ENCODE measurements around the gene TTBK1. TPM values are rescaled to one million over a fixed set of nuclear protein-coding genes. Genes with fewer than 3 reads are reported as not detected.
A peak's percentile ranks its signal among the peaks of the same experiment; 100 is the strongest.

The TTBK1 gene
- total RNA-seq, 2 donors from 2014 or later: 0.05 to 0.16 TPM

- H3K9me3 ChIP-seq (ENCODE audit: control insufficient read depth, low read length, poor library complexity, severe bottlenecking): no peaks in the 10 kb centered on the region
- no peak overlapping the region for H3K27ac Mint-ChIP-seq
- DNase-seq (no peak), ATAC-seq (no peak)
- no peak overlapping the region for H3K4me3 Mint-ChIP-seq
- peaks cover 5% of the 10 kb centered on the region for H3K36me3 Mint-ChIP-seq (ENCODE audit: low read depth)
- H3K27me3 Mint-ChIP-seq: peaks cover 15% of the 10 kb centered on the region
- H3K4me1 Mint-ChIP-seq: peaks cover 16% of the 10 kb centered on the region
Observed at GRCh38 chr6:43304882-43305281, 61.6 kb downstream of the TTBK1 start.

- ATAC-seq (no peak), DNase-seq (no peak)
- Mint-ChIP-seq H3K27me3 (peaks cover 3% of the 10 kb centered on the region), H3K4me1 (peaks cover 13% of the 10 kb centered on the region), H3K4me3 (no peak overlapping the region), H3K27ac (no peak overlapping the region), H3K36me3 (ENCODE audit: low read depth) (no peaks in the 10 kb centered on the region)
- H3K9me3 ChIP-seq (ENCODE audit: control insufficient read depth, low read length, poor library complexity, severe bottlenecking): no peaks in the 10 kb centered on the region
Observed at GRCh38 chr6:43306086-43306485, 62.8 kb downstream of the TTBK1 start.

GRCh38 chr6:43307451-43308100 is 64.3 kb downstream of the TTBK1 start:
- no peaks in the 10 kb centered on the region for H3K9me3 ChIP-seq (ENCODE audit: control insufficient read depth, low read length, poor library complexity, severe bottlenecking)
- Mint-ChIP-seq H3K4me3 (peak overlapping the region; percentile 61), H3K36me3 (ENCODE audit: low read depth) (no peaks in the 10 kb centered on the region), H3K27me3 (no peaks in the 10 kb centered on the region), H3K4me1 (peaks cover 12% of the 10 kb centered on the region), H3K27ac (no peak overlapping the region)
- DNase-seq (no peak), ATAC-seq (no peak)

- no peaks in the 10 kb centered on the region for H3K27me3 Mint-ChIP-seq
- H3K36me3 Mint-ChIP-seq (ENCODE audit: low read depth): no peaks in the 10 kb centered on the region
- H3K27ac Mint-ChIP-seq: no peak within 1 kb of the TSS
- H3K9me3 ChIP-seq (ENCODE audit: control insufficient read depth, low read length, poor library complexity, severe bottlenecking): no peaks in the 10 kb centered on the region
- H3K4me3 Mint-ChIP-seq: peak within 1 kb of the TSS; percentile 76
- DNase-seq: peak; percentile 26 to 29 (median 27)
- H3K4me1 Mint-ChIP-seq: peaks cover 14% of the 10 kb centered on the region
- ATAC-seq: peak; percentile 86
Observed at GRCh38 chr6:43308101-43308989, 65.1 kb downstream of the TTBK1 start, which contains the start of gene CRIP3. Gene CRIP3, minus strand, starts transcription at chr6:43308826. Its CDS starts 34 bp downstream, at chr6:43308792.

DNA sequence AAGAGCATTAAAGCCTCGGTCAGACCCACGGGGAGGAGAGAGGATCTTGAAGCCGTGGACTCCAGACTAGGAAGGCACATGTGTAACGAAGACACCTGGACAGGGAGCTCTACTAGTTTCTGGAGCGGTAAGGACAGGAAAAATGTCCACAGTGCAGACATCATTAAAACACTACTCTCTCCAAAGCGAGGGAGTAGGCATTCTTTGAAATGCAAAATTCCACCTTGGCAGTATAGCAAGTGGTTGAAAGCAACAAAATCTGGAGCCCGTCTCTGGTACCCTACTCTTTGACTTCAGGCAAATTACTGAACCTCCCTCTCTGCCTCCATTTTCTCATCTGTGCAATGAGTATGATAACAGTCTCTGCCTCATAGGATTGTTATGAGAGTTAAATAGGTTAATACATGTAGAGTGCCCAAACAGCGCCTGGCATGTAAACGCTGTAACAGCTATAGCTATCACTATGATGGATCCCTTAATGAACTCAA is 65.8 kb downstream of the TTBK1 start:
- no peak for ATAC-seq
- Mint-ChIP-seq H3K4me1 (peaks cover 14% of the 10 kb centered on the region), H3K4me3 (peak overlapping the region; percentile 76), H3K36me3 (ENCODE audit: low read depth) (no peaks in the 10 kb centered on the region), H3K27ac (no peak overlapping the region), H3K27me3 (no peaks in the 10 kb centered on the region)
- H3K9me3 ChIP-seq (ENCODE audit: control insufficient read depth, low read length, poor library complexity, severe bottlenecking): no peaks in the 10 kb centered on the region
- DNase-seq: no peak

- Mint-ChIP-seq H3K27ac (no peak overlapping the region), H3K4me1 (peaks cover 16% of the 10 kb centered on the region), H3K4me3 (no peak overlapping the region)
Observed at GRCh38 chr6:43310134-43310533, 66.9 kb downstream of the TTBK1 start.

DNA sequence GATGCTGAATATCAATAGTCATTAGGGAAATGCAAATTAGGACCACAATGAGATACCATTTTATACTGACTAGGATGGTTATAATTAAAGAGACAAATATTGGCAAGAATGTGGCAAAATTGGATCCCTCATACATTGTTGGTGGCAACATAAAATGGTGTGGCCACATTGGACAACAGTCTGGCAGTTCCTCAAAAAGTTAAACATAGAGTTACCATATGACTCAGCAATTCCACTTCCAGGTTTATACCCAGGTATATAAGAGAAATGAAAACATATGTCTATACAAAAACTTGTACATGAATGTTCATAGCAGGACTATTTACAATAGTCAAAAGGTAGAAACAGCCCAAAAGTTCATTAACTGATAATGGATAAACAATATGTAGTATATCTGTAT is 67.3 kb downstream of the TTBK1 start:
- H3K9me3 ChIP-seq (ENCODE audit: control insufficient read depth, low read length, poor library complexity, severe bottlenecking): no peaks in the 10 kb centered on the region
- Mint-ChIP-seq H3K4me3 (no peak overlapping the region), H3K27me3 (no peaks in the 10 kb centered on the region), H3K4me1 (peaks cover 19% of the 10 kb centered on the region), H3K36me3 (ENCODE audit: low read depth) (no peaks in the 10 kb centered on the region), H3K27ac (no peak overlapping the region)
- no peak for DNase-seq
- ATAC-seq: no peak

More at GRCh38 chr6:43310134-43310533, 66.9 kb downstream of the TTBK1 start:
- H3K9me3 ChIP-seq (ENCODE audit: control insufficient read depth, low read length, poor library complexity, severe bottlenecking): no peaks in the 10 kb centered on the region
- Mint-ChIP-seq H3K27me3 (no peaks in the 10 kb centered on the region), H3K36me3 (ENCODE audit: low read depth) (no peaks in the 10 kb centered on the region)
- no peak for DNase-seq
- no peak for ATAC-seq

DNA sequence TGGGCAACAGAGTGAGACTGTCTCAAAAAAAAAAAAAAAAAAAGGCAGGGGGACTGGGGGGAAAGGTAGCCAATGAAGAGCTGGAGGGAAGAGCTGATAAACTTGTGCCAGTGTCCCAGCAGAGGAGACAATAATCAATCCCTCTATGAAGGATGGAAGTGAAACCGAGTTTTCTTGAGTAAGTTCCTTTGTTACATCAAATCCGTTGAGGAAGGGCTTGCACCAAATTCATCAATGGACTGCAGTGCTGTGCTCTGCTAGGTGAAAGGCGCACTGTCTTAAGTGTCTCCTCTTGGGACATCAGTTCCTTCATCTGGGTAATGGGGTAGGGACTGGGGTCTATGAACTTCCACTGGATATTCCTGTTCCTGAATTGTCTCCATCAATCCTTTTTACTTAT is 68.4 kb downstream of the TTBK1 start:
- no peak for DNase-seq
- peaks cover 2% of the 10 kb centered on the region for H3K36me3 Mint-ChIP-seq (ENCODE audit: low read depth)
- H3K27ac Mint-ChIP-seq: no peak overlapping the region
- H3K27me3 Mint-ChIP-seq: no peaks in the 10 kb centered on the region
- ATAC-seq: no peak
- H3K4me1 Mint-ChIP-seq: peaks cover 20% of the 10 kb centered on the region
- H3K4me3 Mint-ChIP-seq: no peak overlapping the region
- no peaks in the 10 kb centered on the region for H3K9me3 ChIP-seq (ENCODE audit: control insufficient read depth, low read length, poor library complexity, severe bottlenecking)

GRCh38 chr6:43313813-43314212 is 70.5 kb downstream of the TTBK1 start:
- Mint-ChIP-seq H3K4me3 (no peak overlapping the region), H3K36me3 (ENCODE audit: low read depth) (peaks cover 2% of the 10 kb centered on the region), H3K27ac (no peak overlapping the region), H3K27me3 (no peaks in the 10 kb centered on the region), H3K4me1 (peaks cover 15% of the 10 kb centered on the region)
- H3K9me3 ChIP-seq (ENCODE audit: control insufficient read depth, low read length, poor library complexity, severe bottlenecking): no peaks in the 10 kb centered on the region
- ATAC-seq (no peak), DNase-seq (no peak)

GRCh38 chr6:43318011-43318410 is 74.7 kb downstream of the TTBK1 start:
- no peaks in the 10 kb centered on the region for H3K27me3 Mint-ChIP-seq
- ATAC-seq: no peak
- no peak overlapping the region for H3K27ac Mint-ChIP-seq

GRCh38 chr6:43325876-43326275 is 82.6 kb downstream of the TTBK1 start:
- Mint-ChIP-seq H3K4me1 (no peaks in the 10 kb centered on the region), H3K36me3 (ENCODE audit: low read depth) (peaks cover 6% of the 10 kb centered on the region), H3K27ac (no peak overlapping the region), H3K27me3 (no peaks in the 10 kb centered on the region), H3K4me3 (no peak overlapping the region)
- no peaks in the 10 kb centered on the region for H3K9me3 ChIP-seq (ENCODE audit: control insufficient read depth, low read length, poor library complexity, severe bottlenecking)
- DNase-seq: no peak
- ATAC-seq: no peak

More at GRCh38 chr6:43318011-43318410, 74.7 kb downstream of the TTBK1 start:
- H3K4me1 Mint-ChIP-seq: peaks cover 10% of the 10 kb centered on the region
- no peak overlapping the region for H3K4me3 Mint-ChIP-seq
- H3K36me3 Mint-ChIP-seq (ENCODE audit: low read depth): peaks cover 6% of the 10 kb centered on the region
- DNase-seq: no peak
- no peaks in the 10 kb centered on the region for H3K9me3 ChIP-seq (ENCODE audit: control insufficient read depth, low read length, poor library complexity, severe bottlenecking)

GRCh38 chr6:43328528-43328927 is 85.2 kb downstream of the TTBK1 start:
- H3K36me3 Mint-ChIP-seq (ENCODE audit: low read depth): peaks cover 2% of the 10 kb centered on the region

DNA sequence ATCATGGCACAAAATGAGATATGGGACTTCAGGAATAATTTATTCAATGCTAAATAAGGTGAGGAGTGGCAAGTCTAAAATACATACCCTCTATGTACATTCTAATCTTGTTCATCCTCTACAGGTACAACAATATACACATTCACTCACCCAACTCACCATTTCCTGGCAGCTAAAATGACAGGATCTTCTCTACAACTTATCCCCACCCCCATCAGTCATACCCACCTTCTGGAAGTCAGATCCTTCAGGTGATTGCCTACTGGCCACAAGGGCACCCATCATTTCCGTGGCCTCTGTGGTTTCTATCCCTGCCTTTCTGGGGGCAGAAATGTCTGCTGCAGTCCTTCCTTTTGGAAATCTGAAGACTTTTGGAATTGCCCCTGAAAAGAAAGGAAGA is 88.2 kb downstream of the TTBK1 start:
- H3K27ac Mint-ChIP-seq: peak overlapping the region; percentile 24
- H3K9me3 ChIP-seq (ENCODE audit: control insufficient read depth, low read length, poor library complexity, severe bottlenecking): no peaks in the 10 kb centered on the region
- H3K4me1 Mint-ChIP-seq: peaks cover 19% of the 10 kb centered on the region
- ATAC-seq: no peak
- no peak for DNase-seq
- no peaks in the 10 kb centered on the region for H3K27me3 Mint-ChIP-seq
- H3K4me3 Mint-ChIP-seq: peak overlapping the region; percentile 59
- H3K36me3 Mint-ChIP-seq (ENCODE audit: low read depth): peaks cover 2% of the 10 kb centered on the region

More at GRCh38 chr6:43328528-43328927, 85.2 kb downstream of the TTBK1 start:
- H3K4me1 Mint-ChIP-seq: peaks cover 14% of the 10 kb centered on the region
- no peaks in the 10 kb centered on the region for H3K9me3 ChIP-seq (ENCODE audit: control insufficient read depth, low read length, poor library complexity, severe bottlenecking)
- no peak overlapping the region for H3K4me3 Mint-ChIP-seq
- H3K27me3 Mint-ChIP-seq: no peaks in the 10 kb centered on the region
- peak overlapping the region; percentile 45 for H3K27ac Mint-ChIP-seq
- no peak for ATAC-seq
- DNase-seq: no peak

Data from T-helper 17 cell (primary cell).